Fibroblast of villous mesenchyme (primary cell): ENCODE data around the gene AUTS2. TPM values are rescaled to one million over a fixed set of nuclear protein-coding genes. Genes with fewer than 3 reads are reported as not detected.

Source experiments
- DNase-seq: peaks from one replicate; pipeline ENCODE4 v3.0.0-alpha.2; 2010; ENCODE audit warnings: low read depth
- H3K4me3 ChIP-seq: 2 replicates; pipeline ENCODE4 v1.5.1; 2011; ENCODE audit warnings: low read depth, mild to moderate bottlenecking, low read length
- CTCF ChIP-seq: IDR thresholded peaks from 2 replicates; pipeline ENCODE4 v1.5.1; 2012; ENCODE audit warnings: low read depth, mild to moderate bottlenecking, low read length; ENCODE audit not compliant: insufficient read depth
- total RNA-seq: library from RNA; depleted of rRNA; stranded (reverse); fragments of >200 nt; gene quantifications from 2 replicates; pipeline ENCODE4 v1.2.3, GENCODE V29; 2012

AUTS2 gene
- total RNA-seq, 1 donor = 3.9 TPM

GRCh38 chr7:70053421-70053820 lies 455.1 kb downstream of the AUTS2 start:
- no peak overlapping the region for H3K4me3 ChIP-seq
- no peak for TF ChIP-seq CTCF
- DNase-seq = no peak

DNA sequence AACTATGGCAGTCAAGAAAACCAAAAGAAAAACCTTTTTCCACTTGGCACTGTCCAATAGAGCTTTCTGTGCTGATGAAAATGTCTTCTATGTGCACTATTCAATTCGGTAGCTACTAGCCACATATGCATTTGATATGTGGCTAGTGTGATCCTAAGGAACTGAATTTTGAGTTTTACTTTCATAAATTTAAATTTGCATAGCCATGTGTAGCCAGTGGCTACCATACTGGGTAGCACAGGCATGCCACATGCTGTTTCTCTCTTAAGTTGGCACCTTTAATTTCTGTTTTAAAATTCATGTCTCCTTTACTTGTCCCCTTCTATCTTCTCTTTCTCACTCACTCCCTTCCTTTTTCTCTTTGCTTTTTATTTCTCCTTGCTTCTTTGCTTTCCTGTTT lies 455.7 kb downstream of the AUTS2 start:
- no peak for TF ChIP-seq CTCF
- DNase-seq = no peak
- no peak overlapping the region for H3K4me3 ChIP-seq

DNA sequence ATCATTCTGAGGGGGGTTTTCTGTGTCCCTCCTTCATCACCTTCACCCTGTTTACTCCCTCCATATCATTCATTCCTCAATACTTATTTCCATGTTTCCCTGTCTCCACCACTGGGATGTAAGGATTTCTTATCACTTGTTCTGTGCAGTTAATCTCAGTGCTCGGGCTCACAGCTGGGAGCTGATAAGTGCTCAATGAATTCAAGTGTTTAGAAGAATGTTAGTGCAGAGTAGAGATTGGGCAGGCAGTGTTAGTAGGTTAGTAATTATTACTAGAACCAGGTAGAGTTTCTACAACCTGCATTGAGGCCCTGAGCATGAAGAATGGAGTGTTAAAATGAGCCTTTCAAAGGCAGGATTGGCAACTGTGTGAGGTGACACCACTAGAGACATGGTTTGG lies 458.1 kb downstream of the AUTS2 start:
- no peak overlapping the region for H3K4me3 ChIP-seq
- no peak for DNase-seq
- no peak for TF ChIP-seq CTCF

GRCh38 chr7:70060298-70061068 lies 462.2 kb downstream of the AUTS2 start:
- TF ChIP-seq CTCF = no peak
- H3K4me3 ChIP-seq = no peak overlapping the region
- no peak for DNase-seq

GRCh38 chr7:70063371-70063770 lies 465.1 kb downstream of the AUTS2 start:
- H3K4me3 ChIP-seq = no peak overlapping the region
- no peak for TF ChIP-seq CTCF
- DNase-seq = no peak

DNA sequence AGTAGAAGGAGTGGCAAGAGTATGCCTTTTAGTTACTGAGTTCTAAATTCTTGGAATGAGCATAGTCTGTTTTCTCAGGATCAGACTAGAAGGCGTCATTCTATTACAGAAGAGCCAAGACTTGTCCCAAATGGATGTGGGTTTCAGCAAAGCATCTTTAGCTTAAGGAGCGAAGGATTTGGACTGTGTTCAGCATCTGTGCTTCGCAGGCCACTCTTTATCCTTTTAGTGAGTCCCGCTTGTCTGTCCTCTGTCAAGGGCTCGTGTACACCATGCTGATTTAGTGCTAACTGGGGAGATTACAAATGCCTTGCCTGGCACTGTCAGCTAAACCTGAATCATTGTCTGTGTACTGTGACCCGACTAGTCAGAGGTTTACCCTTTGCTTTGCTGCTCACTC lies 465.7 kb downstream of the AUTS2 start:
- DNase-seq = no peak
- no peak overlapping the region for H3K4me3 ChIP-seq
- no peak for TF ChIP-seq CTCF

- no peak overlapping the region for H3K4me3 ChIP-seq
- TF ChIP-seq CTCF = no peak
- no peak for DNase-seq
Measured at GRCh38 chr7:70066844-70067243, 468.6 kb downstream of the AUTS2 start.
